NCI-H128 (cell line): ENCODE results near the gene C1orf21.

Source experiments
- DNase-seq: peaks from one replicate; lab custom pipeline; 2025; ENCODE audit not compliant: unreplicated experiment; lab: John Stamatoyannopoulos, UW

The C1orf21 gene

DNA sequence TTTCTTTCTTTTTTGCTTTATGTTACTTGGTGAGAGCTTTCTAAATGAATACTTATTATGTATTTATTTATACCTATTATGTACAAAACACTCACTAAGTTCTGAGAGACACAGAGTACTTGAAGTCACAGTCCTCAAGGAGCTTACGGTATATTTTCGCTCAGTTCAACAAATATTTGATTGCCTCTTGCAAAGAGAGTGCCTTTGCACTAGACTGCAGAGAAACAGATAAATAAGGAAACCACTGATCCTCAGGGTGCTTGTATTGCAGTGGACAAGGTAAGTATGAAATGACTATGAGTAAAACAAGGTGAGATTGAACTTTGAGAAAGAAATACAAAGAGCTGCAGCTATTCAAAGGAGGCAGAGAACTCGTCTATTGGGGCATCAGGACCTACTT, 123.3 kb downstream of the C1orf21 start:
- DNase-seq, result no peak

DNA sequence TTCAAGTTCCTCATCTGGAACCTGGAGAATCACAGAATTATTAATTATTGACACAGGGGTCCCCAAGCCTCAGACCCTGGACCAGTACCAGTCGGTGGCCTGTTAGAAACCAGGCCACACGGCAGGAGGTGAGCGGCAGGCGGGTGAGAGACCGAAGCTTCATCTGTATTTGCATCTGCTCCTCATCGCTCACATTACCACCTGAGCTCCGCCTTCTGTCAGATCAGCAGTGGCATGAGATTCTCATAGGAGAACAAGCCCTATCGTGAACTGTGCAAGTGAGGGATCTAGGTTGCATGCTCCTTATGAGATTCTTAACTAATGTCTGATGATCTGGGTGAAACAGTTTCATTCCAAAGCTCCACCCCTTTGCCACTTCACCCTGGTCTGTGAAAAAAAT, 125.9 kb downstream of the C1orf21 start:
- DNase-seq, result no peak

DNA sequence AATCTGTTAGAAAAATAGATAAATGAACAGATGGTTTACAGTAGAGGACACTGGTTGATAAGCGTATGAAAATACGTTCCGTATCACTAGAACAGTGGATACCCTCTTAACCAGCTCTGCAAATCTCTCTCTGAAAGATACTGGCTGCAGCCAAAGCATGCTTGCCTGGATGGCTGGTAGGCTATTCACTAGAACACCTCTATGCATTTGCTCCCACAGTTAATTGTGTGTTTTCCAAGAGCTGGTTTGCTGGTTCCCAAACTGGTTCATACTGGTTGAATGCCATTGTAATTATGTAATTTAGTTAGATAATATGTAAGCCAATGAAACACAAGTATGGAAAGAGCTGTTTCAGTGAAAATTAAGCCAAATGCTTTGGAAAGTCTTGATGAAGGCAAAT, 126.6 kb downstream of the C1orf21 start:
- no peak for DNase-seq

DNA sequence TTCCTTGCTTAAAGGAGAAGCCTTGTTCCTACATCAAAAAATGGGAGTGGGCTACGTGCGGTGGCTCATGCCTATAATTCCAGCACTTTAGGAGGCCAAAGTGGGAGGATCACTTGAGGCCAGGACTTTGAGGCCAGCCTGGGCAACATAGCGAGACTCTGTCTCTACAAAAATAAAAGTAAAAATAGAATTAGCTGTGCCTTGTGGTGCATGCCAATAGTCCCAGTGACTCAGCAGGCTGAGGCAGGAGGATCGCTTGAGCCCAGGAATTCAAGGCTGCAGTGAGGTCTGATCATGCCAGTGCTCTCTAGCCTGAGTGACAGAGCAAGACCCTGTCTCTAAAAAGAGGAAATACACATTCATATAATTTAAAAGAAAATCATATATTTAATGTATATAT, 127.1 kb downstream of the C1orf21 start:
- no peak for DNase-seq

DNA sequence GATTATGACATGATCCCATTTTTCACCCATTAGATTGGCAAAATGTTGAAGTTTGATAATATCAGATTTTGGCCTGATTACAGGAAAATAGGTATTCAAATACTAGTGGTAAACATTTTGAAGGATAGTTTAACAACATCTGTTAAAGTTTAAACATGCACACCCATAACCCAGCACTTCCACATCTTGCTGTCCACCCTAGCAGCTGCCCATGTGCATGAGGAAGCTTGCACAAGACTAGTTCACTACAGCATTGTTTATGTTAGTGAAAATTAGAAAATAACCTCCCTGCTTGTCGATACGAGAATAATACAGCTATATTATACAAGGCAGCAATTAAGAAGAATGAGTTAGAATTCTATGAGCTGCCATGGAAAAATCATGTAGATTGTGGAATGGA, 127.6 kb downstream of the C1orf21 start:
- no peak for DNase-seq

DNA sequence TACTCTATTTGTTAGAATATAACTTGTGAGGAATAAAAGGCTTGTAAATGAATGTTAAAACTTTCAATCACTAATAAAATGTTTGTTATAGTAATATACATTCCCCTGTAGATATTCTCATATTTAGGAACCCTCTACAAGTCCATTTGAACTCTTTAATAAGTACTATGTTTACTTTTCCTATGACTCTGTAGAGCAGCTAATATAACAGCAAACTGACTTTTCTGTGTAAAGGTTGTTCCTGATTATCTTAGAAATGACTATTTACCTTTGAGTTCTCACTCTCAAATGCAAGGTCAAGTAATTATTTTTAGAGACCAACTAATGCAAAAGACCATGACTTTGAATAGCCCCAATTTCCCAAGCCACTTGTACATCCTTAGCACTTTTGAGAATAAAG, 130.3 kb downstream of the C1orf21 start:
- DNase-seq, result no peak

DNA sequence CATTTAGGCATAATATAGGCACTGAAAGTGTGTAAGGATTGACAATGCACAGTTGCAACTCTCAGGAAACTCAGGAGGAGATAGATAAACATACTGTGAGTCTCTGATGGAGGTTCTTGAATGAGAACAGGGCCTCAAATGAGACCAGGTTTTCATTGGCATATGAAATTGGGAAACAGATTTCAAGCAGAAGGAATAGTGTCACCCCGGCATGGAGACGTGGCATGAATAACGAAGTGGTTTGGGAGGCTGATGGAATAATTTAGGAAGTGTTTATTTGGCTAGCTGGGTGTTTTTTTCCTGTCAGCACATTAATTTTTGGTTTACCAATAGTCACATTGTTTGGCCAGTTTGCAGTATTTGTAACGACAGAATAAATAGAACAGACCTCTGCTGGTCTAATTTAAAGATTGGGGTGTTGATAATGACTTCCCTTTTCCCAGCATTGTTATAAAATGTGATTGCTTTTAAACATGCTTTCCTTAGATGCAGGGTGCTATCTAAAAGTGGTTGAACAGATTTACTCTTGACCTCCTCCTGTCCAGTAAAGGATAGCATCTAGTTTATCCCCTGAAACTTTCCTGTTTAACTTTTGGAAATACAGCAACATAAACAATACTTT, 132.0 kb downstream of the C1orf21 start:
- DNase-seq, result no peak

DNA sequence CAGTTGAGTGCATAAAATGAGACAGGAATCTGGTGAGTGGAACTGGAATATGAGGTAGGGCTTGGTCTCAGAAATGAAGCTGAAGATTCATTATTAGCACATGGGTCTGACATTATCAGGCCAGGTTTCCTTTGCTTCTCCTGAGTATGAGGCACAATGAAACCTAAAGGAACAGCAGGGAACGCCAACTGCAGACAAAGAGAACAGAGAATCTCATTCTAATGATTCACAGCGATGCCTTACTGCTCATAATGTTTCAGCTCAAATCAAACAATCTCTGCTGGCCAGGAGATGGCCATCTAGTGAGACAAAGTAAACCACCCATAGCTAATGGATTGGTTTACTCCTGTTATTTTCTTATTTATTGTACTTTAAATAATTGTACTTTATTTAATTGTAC, 133.5 kb downstream of the C1orf21 start:
- no peak for DNase-seq

DNA sequence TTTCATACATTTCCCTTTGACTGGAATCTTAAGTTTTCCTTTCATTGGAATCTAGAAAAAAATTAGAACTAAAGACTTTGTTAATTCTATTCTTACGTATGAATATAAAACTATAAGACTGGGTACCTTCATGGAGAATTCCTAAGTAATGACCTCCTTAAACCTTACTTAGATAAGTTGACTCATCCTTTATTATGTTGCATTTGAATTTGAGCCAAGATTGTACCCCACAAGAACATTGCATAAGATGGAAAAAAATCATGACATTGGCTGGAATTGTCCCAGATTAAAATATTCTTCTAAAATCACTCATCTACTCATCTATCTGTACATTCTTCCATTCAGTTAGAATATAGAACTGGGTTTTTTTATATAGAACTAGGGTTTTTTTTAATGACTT, 137.4 kb downstream of the C1orf21 start:
- DNase-seq, result no peak

DNA sequence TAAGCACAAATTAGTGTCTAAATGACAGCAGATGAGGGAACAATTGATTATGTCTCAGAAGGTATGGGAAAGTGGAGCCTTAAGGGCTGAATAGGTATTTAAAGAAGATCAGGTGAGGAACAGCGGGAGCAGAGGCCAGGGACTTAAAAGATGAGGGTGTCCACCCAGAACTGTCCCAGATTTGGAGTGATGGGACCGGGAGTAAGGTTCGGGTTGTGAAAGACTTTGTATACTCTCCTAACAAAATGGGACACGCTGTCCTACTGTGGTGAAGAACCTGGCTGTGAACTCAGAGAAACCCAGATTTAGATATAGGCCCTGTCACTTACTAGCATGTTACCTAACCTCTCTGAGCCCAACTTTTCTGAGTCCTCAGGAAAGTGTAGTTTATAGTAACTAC, 140.6 kb downstream of the C1orf21 start:
- DNase-seq, result no peak

DNA sequence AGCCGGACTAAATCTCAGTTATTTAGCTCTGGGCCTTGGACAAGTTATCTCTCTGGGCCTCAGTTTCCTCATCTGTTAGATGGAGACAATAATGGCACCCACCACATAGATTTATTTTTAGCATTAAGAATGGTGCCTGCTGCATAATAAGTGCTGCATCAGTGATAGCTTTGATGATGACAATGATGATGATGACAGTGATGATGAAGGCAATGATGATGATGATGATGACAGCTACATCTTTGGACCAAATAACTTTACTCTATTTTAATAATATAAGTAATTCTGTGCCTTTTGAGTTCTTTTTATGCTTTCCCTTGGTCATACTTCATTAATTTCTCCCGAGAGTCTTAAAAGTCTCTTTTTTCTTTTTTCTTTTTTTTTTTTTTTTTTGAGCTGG, 143.4 kb downstream of the C1orf21 start:
- no peak for DNase-seq

DNA sequence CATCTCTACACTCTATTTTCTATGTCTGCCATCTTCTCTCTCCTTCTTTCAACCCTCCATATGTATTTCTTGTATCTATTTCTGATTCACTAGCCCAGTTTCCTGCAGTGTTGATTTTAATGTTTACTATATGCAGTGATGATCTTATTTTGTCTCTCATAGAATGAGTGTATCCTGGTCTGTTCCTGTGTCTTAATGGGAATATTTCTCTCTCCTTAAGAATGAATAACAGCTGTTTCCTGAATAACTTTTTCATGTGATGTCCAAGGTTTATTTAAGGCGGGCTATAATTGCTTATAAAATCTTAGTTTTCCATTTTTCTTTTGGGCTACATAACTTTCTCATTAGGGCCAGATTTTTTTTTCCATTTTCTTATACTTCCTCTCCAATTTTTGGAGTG, 144.5 kb downstream of the C1orf21 start:
- no peak for DNase-seq

DNA sequence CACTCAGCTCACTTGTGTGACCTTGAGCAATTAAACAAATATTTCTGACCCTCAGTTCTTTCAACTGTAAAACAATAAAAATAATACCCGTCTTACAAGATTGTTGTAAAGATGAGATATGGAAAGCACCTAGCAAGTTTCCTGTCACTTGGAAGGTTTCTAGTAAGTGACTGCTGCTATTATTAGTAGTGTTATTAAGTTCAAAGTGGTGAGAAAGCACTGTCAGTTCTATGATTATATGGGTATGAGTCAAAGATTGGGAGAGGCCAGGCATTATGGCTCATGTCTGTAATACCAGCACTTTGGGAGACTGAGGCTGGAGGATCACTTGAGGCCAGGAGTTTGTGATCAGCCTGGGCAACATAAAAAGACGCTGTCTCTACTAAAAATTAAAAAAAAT, 145.4 kb downstream of the C1orf21 start:
- no peak for DNase-seq

DNA sequence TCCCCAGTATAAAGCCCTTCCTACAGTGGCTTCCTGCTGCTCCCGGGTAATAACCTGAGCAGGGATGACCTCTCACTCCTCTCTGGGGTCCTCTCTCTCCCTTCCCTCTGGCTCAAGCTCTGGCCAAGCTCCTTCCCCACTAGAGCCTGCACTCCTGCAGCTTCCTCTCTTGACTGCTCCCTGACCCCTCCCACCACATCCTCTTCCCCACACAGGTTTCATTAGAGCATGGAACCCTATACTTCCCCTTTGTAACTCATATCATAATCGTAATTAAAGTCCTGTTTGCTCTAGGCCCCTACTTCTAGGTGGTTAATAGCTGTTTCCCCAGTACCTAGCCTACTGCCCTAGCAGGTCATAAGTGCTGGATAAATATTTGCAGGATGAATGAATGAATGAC, 146.2 kb downstream of the C1orf21 start:
- no peak for DNase-seq

DNA sequence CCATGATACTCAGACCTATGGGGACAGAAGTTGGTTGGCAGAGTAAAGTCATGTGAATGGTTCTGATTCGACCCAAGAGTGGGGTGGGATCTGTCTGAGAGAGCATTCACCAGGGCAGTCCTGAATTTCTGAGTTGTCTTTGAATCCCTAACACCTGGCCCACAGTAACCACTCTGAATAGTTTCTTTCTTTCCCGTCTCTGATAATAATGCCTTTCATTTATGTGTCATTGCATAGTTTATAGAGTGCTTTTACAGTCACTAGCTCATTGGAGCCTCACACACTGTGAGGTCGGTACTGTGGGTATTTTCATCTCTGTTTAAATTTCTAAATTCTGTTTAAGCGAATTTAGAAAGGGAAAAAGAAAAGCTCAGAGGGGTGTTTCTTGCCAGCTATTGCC, 147.1 kb downstream of the C1orf21 start:
- no peak for DNase-seq

DNA sequence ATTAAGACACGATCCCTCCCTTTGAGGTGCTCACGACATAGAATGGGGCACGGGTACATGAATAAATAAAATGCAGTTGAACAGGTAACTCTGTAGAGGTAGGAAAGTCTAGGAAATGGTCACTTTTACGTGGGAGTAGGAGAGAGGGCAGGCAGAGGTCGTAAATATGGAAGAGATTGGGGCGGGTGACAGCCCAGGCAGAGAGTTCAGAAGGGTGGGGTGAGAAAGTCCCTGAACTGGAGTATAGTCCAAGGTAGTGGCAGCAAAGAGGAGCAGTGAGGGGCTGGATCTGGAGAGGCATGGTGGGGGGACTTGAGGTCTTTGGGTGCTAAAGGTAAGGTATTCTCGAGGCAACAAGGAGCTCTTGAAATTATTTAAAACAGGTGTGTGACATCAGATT, 147.9 kb downstream of the C1orf21 start:
- no peak for DNase-seq

DNA sequence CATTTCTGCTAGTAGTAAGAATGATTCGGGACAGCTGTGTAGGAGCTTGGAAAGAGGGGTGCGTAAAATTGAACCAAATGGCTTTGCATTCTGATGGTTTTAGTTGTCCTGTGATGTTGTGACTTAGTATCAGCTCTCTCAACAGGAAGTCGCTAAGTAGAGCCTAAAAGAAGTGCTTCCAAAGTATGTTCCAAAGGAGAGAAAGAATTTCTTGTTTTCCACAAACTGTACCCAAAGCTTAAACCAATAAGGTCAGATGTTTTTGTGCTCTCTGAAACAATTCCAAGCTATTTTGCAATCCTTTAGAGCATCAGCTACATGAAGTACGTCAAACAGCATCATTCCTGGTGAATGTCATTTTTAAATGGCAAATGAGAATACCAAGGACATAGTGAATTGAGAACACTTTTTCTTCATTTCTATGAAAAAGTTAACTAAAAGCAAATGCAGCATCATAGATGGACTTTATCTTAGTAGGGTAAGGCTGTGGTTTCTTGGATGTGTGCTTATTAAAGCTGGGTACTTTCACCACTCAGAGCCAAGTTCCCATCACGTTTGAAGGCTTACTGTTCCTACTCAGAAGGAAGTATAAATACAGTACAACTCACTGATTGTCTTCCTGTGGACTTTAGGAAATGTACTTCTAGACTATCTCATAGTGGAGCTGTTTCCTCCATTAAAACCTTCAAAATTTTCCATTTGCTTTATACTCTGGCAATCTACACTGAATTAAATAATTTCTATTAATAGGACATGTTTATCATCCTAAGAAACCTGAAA, 148.6 kb downstream of the C1orf21 start:
- DNase-seq, result no peak

DNA sequence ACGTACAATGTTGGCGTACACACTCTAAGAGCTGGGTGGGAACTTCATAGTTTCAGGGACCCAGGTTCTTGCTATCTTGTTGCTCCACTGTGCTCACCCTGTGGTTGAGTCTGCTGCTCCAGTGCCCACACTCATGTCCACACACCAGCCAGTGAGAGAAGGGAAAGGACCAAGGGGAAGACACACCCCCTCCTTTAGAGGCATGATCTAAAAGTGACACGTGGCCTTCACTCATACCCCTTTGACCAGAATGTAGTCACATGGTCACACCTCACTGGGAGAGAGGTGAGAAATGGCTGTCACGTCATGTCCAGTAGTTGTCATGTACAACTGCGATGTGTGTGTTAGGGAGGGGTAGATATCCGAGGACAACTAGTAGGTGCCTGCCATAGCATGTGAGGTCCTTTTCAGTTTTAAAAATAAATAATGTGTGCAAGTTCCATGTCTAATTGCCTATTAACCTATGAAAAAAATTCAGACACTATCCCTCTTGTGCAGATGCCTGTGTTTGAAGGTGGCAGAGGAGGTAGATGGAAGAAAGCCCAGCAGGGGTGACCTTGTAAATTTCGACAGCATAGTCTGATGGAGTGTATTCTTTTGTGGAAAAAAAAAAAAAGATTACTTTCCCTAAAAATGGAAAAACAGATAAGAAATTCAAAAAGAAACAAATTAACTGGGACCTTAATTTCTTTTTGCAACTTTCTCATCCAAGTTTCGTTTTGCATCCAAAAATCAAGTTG, 149.6 kb downstream of the C1orf21 start:
- no peak for DNase-seq

DNA sequence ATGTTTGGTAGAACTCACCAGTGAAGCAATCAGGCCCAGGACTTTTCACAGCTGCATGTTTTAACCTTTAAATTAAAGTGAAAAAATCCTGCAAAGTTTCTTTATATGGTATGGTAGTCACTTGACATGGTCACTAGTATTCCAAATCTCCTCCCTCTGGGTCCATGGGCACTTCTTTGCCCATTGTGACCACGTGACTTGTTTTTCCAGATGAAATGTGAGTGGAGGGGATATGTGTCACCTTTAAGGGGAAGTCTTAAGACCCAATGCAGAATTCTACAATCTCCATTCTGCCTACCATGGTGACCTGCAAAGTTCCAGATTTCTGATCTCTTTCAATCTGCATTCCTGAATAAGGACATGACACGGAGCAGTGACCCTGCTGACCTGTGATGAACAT, 152.8 kb downstream of the C1orf21 start:
- DNase-seq, result no peak

DNA sequence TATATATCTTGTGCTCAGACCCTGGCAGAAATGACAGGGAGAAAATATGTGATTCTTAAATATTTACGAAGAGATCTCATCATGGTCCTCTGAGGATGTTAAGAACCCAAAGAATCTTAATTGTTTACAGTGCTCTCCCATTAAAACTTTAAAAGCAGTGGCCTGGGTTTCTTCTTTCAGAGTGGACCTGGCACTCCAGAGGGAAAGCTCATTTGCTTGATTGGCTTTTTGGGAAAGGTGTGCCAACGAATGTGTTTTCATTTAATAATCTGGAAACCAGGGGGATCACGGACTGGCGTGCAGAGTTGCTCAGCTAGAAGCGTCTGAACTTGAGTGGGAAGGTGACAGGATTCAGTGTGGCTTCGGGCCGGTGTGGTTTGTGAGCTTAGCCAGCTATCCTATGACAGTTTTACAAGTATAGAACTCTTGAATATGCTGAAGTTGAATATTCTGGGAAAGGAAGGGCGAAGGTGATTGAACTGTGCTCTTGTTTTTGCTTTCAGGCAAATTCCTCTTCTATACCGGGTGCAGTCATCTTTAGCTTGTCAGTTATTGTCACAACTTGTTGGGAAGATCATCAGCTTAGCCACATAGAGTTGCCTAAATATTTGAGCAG, 154.8 kb downstream of the C1orf21 start:
- DNase-seq, result no peak

DNA sequence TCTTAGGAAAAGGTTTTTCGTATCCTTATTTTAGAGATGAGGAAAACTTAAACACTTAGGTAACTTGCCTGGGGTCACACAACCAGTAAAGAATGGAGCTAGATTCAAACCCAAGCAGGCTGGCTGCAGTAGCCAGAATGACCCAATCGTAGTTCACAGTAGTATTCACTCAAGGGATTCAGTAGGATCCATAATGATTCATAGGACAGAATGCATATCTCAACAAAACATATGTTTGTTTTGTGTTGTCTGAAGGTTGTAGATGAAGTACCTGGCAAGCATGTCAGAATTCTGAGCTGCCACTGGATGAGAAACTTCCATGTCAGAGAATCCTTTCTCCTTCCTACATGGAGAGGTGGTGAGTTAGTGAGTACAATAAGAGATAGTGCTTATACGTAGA, 155.5 kb downstream of the C1orf21 start:
- no peak for DNase-seq

DNA sequence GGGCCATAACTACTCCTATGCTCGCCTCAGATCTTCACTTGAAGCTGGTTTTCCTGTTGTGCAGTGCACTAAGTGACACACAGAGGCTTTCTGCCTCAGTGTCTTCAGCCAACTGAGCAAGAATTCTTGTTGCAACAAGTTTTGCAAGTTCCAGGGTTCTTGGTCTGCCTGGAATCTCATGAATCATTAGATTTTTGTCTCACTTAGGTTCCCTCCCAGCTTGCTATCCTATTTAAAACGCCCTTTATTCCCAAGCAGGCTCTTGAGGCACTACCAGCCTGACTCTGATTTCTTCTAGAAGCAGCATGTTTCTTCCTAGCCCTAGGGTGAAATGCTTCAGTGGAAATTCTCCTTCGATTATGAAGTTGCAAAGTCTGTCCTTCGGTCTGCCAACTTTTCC, 158.8 kb downstream of the C1orf21 start:
- DNase-seq, result no peak
